ENCODE measurements around the gene MUC3A.

Gene MUC3A

GRCh38 chr7:100951172-100951571, 1.8 kb downstream of the MUC3A start:
- no peak overlapping the region for H3K27ac ChIP-seq
- TF ChIP-seq ZFX (IDR thresholded peaks at IDR 0.05), result no peak
- TF ChIP-seq, protein P1, sequence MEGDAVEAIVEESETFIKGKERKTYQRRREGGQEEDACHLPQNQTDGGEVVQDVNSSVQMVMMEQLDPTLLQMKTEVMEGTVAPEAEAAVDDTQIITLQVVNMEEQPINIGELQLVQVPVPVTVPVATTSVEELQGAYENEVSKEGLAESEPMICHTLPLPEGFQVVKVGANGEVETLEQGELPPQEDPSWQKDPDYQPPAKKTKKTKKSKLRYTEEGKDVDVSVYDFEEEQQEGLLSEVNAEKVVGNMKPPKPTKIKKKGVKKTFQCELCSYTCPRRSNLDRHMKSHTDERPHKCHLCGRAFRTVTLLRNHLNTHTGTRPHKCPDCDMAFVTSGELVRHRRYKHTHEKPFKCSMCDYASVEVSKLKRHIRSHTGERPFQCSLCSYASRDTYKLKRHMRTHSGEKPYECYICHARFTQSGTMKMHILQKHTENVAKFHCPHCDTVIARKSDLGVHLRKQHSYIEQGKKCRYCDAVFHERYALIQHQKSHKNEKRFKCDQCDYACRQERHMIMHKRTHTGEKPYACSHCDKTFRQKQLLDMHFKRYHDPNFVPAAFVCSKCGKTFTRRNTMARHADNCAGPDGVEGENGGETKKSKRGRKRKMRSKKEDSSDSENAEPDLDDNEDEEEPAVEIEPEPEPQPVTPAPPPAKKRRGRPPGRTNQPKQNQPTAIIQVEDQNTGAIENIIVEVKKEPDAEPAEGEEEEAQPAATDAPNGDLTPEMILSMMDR (conservative IDR thresholded peaks at IDR 0.05), result no peak

DNA sequence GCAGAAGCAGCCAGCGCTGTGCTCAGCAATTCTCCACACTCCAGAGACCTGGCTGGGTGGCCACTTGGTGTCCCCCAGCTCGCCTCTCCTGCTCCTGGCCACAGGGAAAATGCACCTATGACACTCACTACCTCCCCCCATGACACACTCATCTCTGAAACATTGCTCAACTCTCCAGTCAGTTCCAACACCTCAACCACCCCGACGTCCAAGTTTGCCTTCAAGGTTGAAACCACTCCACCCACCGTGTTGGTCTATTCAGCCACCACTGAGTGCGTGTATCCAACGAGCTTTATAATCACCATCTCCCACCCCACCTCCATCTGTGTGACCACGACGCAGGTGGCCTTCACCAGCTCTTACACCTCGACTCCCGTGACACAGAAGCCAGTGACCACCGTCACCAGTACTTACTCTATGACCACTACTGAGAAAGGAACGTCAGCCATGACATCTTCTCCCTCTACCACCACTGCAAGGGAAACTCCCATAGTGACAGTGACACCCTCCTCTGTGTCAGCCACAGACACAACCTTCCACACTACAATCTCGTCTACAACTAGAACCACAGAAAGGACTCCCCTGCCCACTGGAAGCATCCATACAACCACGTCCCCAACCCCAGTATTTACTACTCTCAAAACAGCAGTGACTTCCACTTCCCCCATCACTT, 2.7 kb downstream of the MUC3A start:
- TF ChIP-seq ZFX (IDR thresholded peaks at IDR 0.05), result no peak
- TF ChIP-seq, protein P1 (conservative IDR thresholded peaks at IDR 0.05), result no peak
- H3K27ac ChIP-seq, result no peak overlapping the region

- no peak for TF ChIP-seq ZFX (IDR thresholded peaks at IDR 0.05)
- TF ChIP-seq, protein P1 (conservative IDR thresholded peaks at IDR 0.05), result no peak
Measured at GRCh38 chr7:100952641-100953040, 3.3 kb downstream of the MUC3A start.

DNA sequence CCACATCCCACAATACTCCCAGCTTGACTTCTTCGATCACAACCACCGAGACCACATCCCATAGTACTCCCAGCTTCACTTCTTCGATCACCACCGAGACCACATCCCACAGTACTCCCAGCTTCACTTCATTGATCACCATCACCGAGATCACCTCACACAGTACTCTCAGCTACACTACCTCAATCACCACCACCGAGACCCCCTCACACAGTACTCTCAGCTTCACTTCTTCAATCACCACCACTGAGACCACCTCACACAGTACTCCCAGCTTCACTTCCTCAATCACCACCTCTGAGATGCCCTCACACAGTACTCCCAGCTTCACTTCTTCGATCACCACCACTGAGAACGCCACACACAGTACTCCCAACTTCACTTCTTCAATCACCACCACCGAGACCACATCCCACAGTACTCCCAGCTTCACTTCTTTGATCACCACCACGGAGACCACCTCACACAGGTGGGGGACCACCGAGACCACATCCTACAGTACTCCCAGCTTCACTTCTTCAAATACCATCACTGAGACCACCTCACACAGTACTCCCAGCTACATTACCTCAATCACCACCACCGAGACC, 8.6 kb downstream of the MUC3A start:
- no peak overlapping the region for H3K27ac ChIP-seq
- TF ChIP-seq ZFX (IDR thresholded peaks at IDR 0.05), result no peak
- TF ChIP-seq, protein P1 (conservative IDR thresholded peaks at IDR 0.05), result no peak

More at GRCh38 chr7:100952641-100953040, 3.3 kb downstream of the MUC3A start:
- no peak overlapping the region for H3K27ac ChIP-seq

GRCh38 chr7:100959894-100960293, 10.6 kb downstream of the MUC3A start:
- TF ChIP-seq ZFX (IDR thresholded peaks at IDR 0.05), result no peak
- TF ChIP-seq, protein P1 (conservative IDR thresholded peaks at IDR 0.05), result no peak

DNA sequence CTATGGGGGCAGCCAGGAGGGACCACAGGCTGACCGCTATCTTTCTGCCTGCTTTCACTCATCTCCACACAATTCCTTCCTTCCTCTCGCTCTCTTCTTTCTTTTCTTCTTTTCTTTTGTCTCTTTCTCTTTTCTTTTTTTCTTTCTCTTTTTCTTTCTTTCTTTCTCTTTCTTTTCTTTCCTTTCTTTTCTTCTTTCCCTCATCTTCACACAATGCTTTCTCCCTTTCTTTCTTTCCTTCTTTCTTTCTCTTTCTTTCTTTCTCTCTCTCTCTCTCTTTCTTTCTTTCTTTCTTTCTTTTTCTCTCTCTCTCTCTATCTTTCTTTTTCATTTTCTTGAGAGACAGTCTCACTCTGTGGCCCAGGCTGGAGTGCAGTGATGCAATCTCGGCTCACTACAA, 13.2 kb downstream of the MUC3A start:
- no peak for TF ChIP-seq ZFX (IDR thresholded peaks at IDR 0.05)
- TF ChIP-seq, protein P1 (conservative IDR thresholded peaks at IDR 0.05), result no peak
- no peak overlapping the region for H3K27ac ChIP-seq

More at GRCh38 chr7:100959894-100960293, 10.6 kb downstream of the MUC3A start:
- no peak overlapping the region for H3K27ac ChIP-seq

DNA sequence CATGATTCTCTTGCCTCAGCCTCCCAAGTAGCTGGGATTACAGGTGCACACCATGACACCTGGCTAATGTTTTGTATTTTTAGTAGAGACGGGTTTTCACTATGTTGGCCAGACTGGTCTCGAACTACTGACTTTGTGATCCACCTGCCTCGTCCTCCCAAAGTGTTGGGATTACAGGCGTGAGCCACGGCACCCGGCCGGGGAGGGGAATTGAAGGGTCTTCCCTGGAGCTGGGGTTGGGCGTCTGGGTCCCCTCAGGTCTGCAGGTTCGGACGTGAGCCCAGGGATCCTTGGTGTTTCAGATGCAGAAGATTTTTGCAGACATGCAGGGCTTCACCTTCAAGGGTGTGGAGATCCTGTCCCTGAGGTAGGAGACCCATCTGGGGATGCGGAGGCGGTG, 14.1 kb downstream of the MUC3A start:
- TF ChIP-seq, protein P1 (conservative IDR thresholded peaks at IDR 0.05), result no peak
- no peak for TF ChIP-seq ZFX (IDR thresholded peaks at IDR 0.05)
- no peak overlapping the region for H3K27ac ChIP-seq

Data from C4-2B (cell line).